WTC11 (cell line): ENCODE measurements around the gene UGT1A9. TPM values are rescaled to one million over a fixed set of nuclear protein-coding genes. Genes with fewer than 3 reads are reported as not detected.

Experiments used
- ATAC-seq: fragments of 200-7000 bp; cut with Tn5 transposase; 2 replicates; pipeline ENCODE4 v1.10.0; 2021; ENCODE audit warnings: mild to moderate bottlenecking, moderate library complexity
- CTCF ChIA-PET: fragments of 300-600 bp; sonication (Branson Sonifier 250); formaldehyde crosslinking; loops from one replicate; lab custom pipeline; 2021; ENCODE audit warnings: antibody characterized with exemption; lab: Charles Lee
- POLR2A ChIA-PET: fragments of 350-600 bp; sonication (Branson Sonifier 250); formaldehyde crosslinking; loops from one replicate; lab custom pipeline; 2021; ENCODE audit warnings: antibody characterized with exemption; lab: Charles Lee
- DNase-seq: peaks from one replicate; pipeline ENCODE4 v3.0.0; 2021; ENCODE audit warnings: low spot score
- H3K27ac Mint-ChIP-seq: 2 replicates; pipeline ENCODE4 v1.8.0; 2021; ENCODE audit warnings: mixed read lengths
- H3K27me3 Mint-ChIP-seq: 2 replicates; pipeline ENCODE4 v1.8.0; 2021; ENCODE audit warnings: low read depth, mild to moderate bottlenecking, moderate library complexity, mixed read lengths
- H3K36me3 Mint-ChIP-seq: 2 replicates; pipeline ENCODE4 v1.8.0; 2021; ENCODE audit warnings: mixed read lengths
- H3K4me1 Mint-ChIP-seq: 2 replicates; pipeline ENCODE4 v1.8.0; 2022; ENCODE audit warnings: mixed read lengths
- H3K4me3 Mint-ChIP-seq: 2 replicates; pipeline ENCODE4 v1.8.0; 2021; ENCODE audit warnings: mild to moderate bottlenecking, moderate library complexity, mixed read lengths
- H3K9me3 Mint-ChIP-seq: 2 replicates; pipeline ENCODE4 v1.8.0; 2021; ENCODE audit warnings: mixed read lengths
- ATF3 ChIP-seq: sonication (generic); formaldehyde crosslinking; conservative IDR thresholded peaks from 2 replicates; pipeline ENCODE4 v1.8.1; 2022; ENCODE audit warnings: mild to moderate bottlenecking, missing genetic modification reagents
- CDX4 ChIP-seq: fragments of 250-450 bp; sonication (Bioruptor Pico); IDR thresholded peaks from 2 replicates; pipeline ENCODE4 v1.9.0; 2021; ENCODE audit warnings: moderate library complexity, mild to moderate bottlenecking, inconsistent platforms, borderline replicate concordance
- CTCF ChIP-seq: fragments of 200-600 bp; IDR thresholded peaks from 2 replicates; pipeline ENCODE4 v1.8.0; 2022; ENCODE audit warnings: antibody characterized with exemption
- E2F1 ChIP-seq: sonication (generic); formaldehyde crosslinking; IDR thresholded peaks from 2 replicates; pipeline ENCODE4 v1.8.0; 2022; ENCODE audit warnings: mild to moderate bottlenecking, missing genetic modification reagents
- EMX1 ChIP-seq: fragments of 250-450 bp; sonication (Bioruptor Pico); IDR thresholded peaks from 2 replicates; pipeline ENCODE4 v1.8.0; 2021; ENCODE audit warnings: mild to moderate bottlenecking
- ESRRA ChIP-seq: sonication (generic); formaldehyde crosslinking; IDR thresholded peaks from 2 replicates; pipeline ENCODE4 v1.8.1; 2022; ENCODE audit warnings: mild to moderate bottlenecking, missing genetic modification reagents, borderline replicate concordance
- GABPB1 ChIP-seq: sonication (generic); formaldehyde crosslinking; IDR thresholded peaks from 2 replicates; pipeline ENCODE4 v1.8.1; 2023; ENCODE audit warnings: mild to moderate bottlenecking, missing genetic modification reagents
- GRHL2 ChIP-seq: fragments of 250-450 bp; sonication (Bioruptor Pico); IDR thresholded peaks from 2 replicates; pipeline ENCODE4 v1.8.0; 2022; ENCODE audit warnings: mild to moderate bottlenecking, moderate library complexity; ENCODE audit not compliant: insufficient replicate concordance, severe bottlenecking
- GTF2I ChIP-seq: fragments of 250-450 bp; sonication (Bioruptor Pico); conservative IDR thresholded peaks from 2 replicates; pipeline ENCODE4 v1.4.0; 2021; ENCODE audit warnings: mild to moderate bottlenecking
- HMGA2 ChIP-seq: fragments of 250-450 bp; sonication (Bioruptor Pico); IDR thresholded peaks from 2 replicates; pipeline ENCODE4 v1.4.0; 2021; ENCODE audit warnings: mild to moderate bottlenecking, moderate library complexity
- NFATC4 ChIP-seq: fragments of 250-450 bp; sonication (Bioruptor Pico); IDR thresholded peaks from 2 replicates; pipeline ENCODE4 v1.9.0; 2021; ENCODE audit warnings: mild to moderate bottlenecking
- NR1H2 ChIP-seq: sonication (generic); formaldehyde crosslinking; IDR thresholded peaks from 2 replicates; pipeline ENCODE4 v1.9.0; 2021; ENCODE audit warnings: mild to moderate bottlenecking, moderate library complexity, missing genetic modification reagents
- NR2C2 ChIP-seq: sonication (generic); formaldehyde crosslinking; IDR thresholded peaks from 2 replicates; pipeline ENCODE4 v1.8.0; 2022; ENCODE audit warnings: mild to moderate bottlenecking, missing genetic modification reagents
- OVOL2 ChIP-seq: fragments of 250-450 bp; sonication (Bioruptor Pico); IDR thresholded peaks from 2 replicates; pipeline ENCODE4 v1.9.0; 2021; ENCODE audit warnings: mild to moderate bottlenecking, borderline replicate concordance
- PREB ChIP-seq: sonication (generic); formaldehyde crosslinking; IDR thresholded peaks from 2 replicates; pipeline ENCODE4 v1.8.1; 2022; ENCODE audit warnings: mild to moderate bottlenecking, missing genetic modification reagents, moderate library complexity, borderline replicate concordance
- ZNF138 ChIP-seq: sonication (generic); formaldehyde crosslinking; conservative IDR thresholded peaks from 2 replicates; pipeline ENCODE4 v1.8.1; 2022; ENCODE audit warnings: mild to moderate bottlenecking, moderate library complexity, missing genetic modification reagents
- ZNF232 ChIP-seq: sonication (generic); formaldehyde crosslinking; IDR thresholded peaks from 2 replicates; pipeline ENCODE4 v1.8.0; 2022; ENCODE audit warnings: mild to moderate bottlenecking, missing genetic modification reagents
- ZNF317 ChIP-seq: sonication (generic); formaldehyde crosslinking; IDR thresholded peaks from 2 replicates; pipeline ENCODE4 v1.8.1; 2023; ENCODE audit warnings: low read depth, mild to moderate bottlenecking, moderate library complexity, missing genetic modification reagents, borderline replicate concordance
- ZNF425 ChIP-seq: fragments of 250-450 bp; sonication (Bioruptor Pico); conservative IDR thresholded peaks from 2 replicates; pipeline ENCODE4 v1.9.0; 2021; ENCODE audit warnings: mild to moderate bottlenecking
- ZNF512 ChIP-seq: sonication (generic); formaldehyde crosslinking; IDR thresholded peaks from 2 replicates; pipeline ENCODE4 v1.8.1; 2022; ENCODE audit warnings: missing genetic modification reagents, borderline replicate concordance
- ZSCAN18 ChIP-seq: fragments of 250-450 bp; sonication (Bioruptor Pico); IDR thresholded peaks from 2 replicates; pipeline ENCODE4 v2.1.2; 2022; ENCODE audit warnings: mild to moderate bottlenecking, moderate library complexity
- total RNA-seq: library from RNA; stranded (reverse); gene quantifications from 3 replicates; pipeline ENCODE4 v1.2.3, GENCODE V29; 2021

Gene UGT1A9
- total RNA-seq, 1 experiment from 2014 or later, result not detected

- Mint-ChIP-seq H3K27me3 (peaks cover 2% of the 10 kb centered on the region), H3K36me3 (no peaks in the 10 kb centered on the region), H3K27ac (no peak overlapping the region)
- POLR2A ChIA-PET, result no interaction called here
- DNase-seq, result no peak
- TF ChIP-seq NR1H2 (CRISPR knock-in tag), result no peak
- no peak for TF ChIP-seq EMX1 (CRISPR knock-in tag)
- TF ChIP-seq GTF2I (CRISPR knock-in tag), result no peak
- no peak for TF ChIP-seq PREB (CRISPR knock-in tag)
- TF ChIP-seq ZNF512 (CRISPR knock-in tag), result no peak
- no peak for TF ChIP-seq ESRRA
- TF ChIP-seq E2F1 (CRISPR knock-in tag), result no peak
- TF ChIP-seq ZSCAN18 (CRISPR knock-in tag), result no peak
- no peak for TF ChIP-seq GRHL2 (CRISPR knock-in tag)
- no peak for TF ChIP-seq ZNF232 (CRISPR knock-in tag)
- TF ChIP-seq ATF3 (CRISPR knock-in tag), result no peak
- no peak for TF ChIP-seq CTCF
- TF ChIP-seq OVOL2 (CRISPR knock-in tag), result no peak
- TF ChIP-seq NR2C2, result no peak
- no peak for TF ChIP-seq ZNF138 (CRISPR knock-in tag)
- no peak for TF ChIP-seq ZNF425
- TF ChIP-seq, all 79 proteins: peak for 0
- CTCF ChIA-PET, result no interaction called here
- peaks cover 18% of the 10 kb centered on the region for H3K9me3 Mint-ChIP-seq
- no peaks in the 10 kb centered on the region for H3K4me1 Mint-ChIP-seq
- no peak for ATAC-seq
- H3K4me3 Mint-ChIP-seq, result no peak overlapping the region
These were observed 86.4 kb downstream of the UGT1A9 start for GRCh38 chr2:233758141-233758540.

GRCh38 chr2:233758849-233759248 is 87.2 kb downstream of the UGT1A9 start:
- POLR2A ChIA-PET, result no interaction called here
- H3K27me3 Mint-ChIP-seq, result peaks cover 2% of the 10 kb centered on the region; the same call in 1 of the 2 replicates
- no peak overlapping the region for H3K4me3 Mint-ChIP-seq
- no peaks in the 10 kb centered on the region for H3K4me1 Mint-ChIP-seq
- DNase-seq, result no peak
- H3K9me3 Mint-ChIP-seq, result peaks cover 12% of the 10 kb centered on the region
- no peak for ATAC-seq
- TF ChIP-seq NFATC4 (CRISPR knock-in tag) (no peak), ZNF317 (CRISPR knock-in tag) (no peak), CDX4 (CRISPR knock-in tag) (no peak), GABPB1 (no peak), HMGA2 (CRISPR knock-in tag) (no peak)
- no peak overlapping the region for H3K27ac Mint-ChIP-seq
- H3K36me3 Mint-ChIP-seq, result no peaks in the 10 kb centered on the region
- CTCF ChIA-PET, result interaction anchor here (0.9 kb wide), 1 partner anchor 310 kb away, joined by 3 read pairs; no protein-coding TSS in a partner anchor
